Measurements from ENCODE around the gene TRPC6.

The TRPC6 gene

DNA sequence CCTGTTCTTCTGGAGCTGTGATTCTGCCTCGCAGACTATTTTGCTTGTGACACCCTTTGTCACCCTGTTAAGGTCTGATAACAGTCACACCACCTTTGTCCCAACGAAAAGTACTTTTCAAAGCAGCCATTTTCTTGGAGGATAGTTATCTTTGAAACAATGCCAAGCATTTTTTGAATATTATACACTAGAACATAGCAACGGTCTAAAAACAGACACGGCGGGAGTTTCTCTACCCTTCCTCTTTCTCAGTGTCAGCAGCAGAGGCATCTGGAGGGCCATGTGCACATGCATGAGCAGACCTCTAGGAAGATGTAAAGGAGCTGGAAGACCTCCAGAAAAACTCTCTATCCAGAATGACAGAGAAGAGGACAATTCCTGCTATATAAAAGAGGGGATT, 86.5 kb downstream of the TRPC6 start:
- Histone ChIP-seq H3K27ac (ENCODE audit: low read depth, low read length) (no peak overlapping the region), H3K9me2 (replicated peaks; ENCODE audit: insufficient read depth, low read length) (no peaks in the 10 kb centered on the region), H4K20me1 (ENCODE audit: low read depth, low read length) (no peaks in the 10 kb centered on the region), H3K27me3 (ENCODE audit: low read length) (no peaks in the 10 kb centered on the region), H3K4me2 (ENCODE audit: low read depth, low read length, poor library complexity, severe bottlenecking) (no peak overlapping the region), H3K79me2 (ENCODE audit: insufficient read depth, low read length) (no peaks in the 10 kb centered on the region), H3F3A (ENCODE audit: insufficient read depth) (no peaks in the 10 kb centered on the region), H3K36me3 (ENCODE audit: low read length) (no peaks in the 10 kb centered on the region), H3K9me3 (ENCODE audit: insufficient read depth, low read length) (no peaks in the 10 kb centered on the region), H3K4me3 (ENCODE audit: insufficient read depth, low read length, poor library complexity, severe bottlenecking) (no peak overlapping the region), H3K9ac (ENCODE audit: low read length) (no peak overlapping the region), H2AFZ (ENCODE audit: low read depth, low read length, severe bottlenecking) (no peak overlapping the region)
- TF ChIP-seq, protein P1, sequence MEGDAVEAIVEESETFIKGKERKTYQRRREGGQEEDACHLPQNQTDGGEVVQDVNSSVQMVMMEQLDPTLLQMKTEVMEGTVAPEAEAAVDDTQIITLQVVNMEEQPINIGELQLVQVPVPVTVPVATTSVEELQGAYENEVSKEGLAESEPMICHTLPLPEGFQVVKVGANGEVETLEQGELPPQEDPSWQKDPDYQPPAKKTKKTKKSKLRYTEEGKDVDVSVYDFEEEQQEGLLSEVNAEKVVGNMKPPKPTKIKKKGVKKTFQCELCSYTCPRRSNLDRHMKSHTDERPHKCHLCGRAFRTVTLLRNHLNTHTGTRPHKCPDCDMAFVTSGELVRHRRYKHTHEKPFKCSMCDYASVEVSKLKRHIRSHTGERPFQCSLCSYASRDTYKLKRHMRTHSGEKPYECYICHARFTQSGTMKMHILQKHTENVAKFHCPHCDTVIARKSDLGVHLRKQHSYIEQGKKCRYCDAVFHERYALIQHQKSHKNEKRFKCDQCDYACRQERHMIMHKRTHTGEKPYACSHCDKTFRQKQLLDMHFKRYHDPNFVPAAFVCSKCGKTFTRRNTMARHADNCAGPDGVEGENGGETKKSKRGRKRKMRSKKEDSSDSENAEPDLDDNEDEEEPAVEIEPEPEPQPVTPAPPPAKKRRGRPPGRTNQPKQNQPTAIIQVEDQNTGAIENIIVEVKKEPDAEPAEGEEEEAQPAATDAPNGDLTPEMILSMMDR (IDR thresholded peaks at IDR 0.05; ENCODE audit: insufficient read depth, low read length, poor library complexity, severe bottlenecking): no peak
- TF ChIP-seq EZH2phosphoT487 (conservative IDR thresholded peaks at IDR 0.05; ENCODE audit: low read length): no peak

DNA sequence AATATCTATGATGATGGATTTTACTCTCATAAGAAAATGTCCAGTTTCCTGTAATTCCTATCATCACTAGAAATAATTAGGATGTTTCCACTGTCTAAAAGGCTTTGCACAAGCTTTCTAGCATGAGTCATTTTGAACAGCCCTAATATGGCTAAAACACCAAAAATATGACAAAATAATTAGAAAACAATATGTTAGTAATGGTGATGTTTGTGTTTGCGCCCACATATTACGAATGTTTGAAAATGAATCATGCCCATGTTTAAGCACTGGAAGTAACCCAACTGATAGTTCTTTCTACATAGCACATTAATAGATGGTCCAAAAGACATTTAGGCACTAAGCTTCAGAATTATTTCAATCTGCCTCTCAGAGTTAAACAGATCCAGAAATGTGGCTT, 96.0 kb downstream of the TRPC6 start:
- Histone ChIP-seq H2AFZ (ENCODE audit: low read depth, low read length, severe bottlenecking) (no peak overlapping the region), H3F3A (ENCODE audit: insufficient read depth) (no peaks in the 10 kb centered on the region), H3K36me3 (ENCODE audit: low read length) (no peaks in the 10 kb centered on the region), H3K4me2 (ENCODE audit: low read depth, low read length, poor library complexity, severe bottlenecking) (no peak overlapping the region), H3K27me3 (ENCODE audit: low read length) (no peaks in the 10 kb centered on the region), H3K9me3 (ENCODE audit: insufficient read depth, low read length) (no peaks in the 10 kb centered on the region), H3K27ac (ENCODE audit: low read depth, low read length) (no peak overlapping the region), H3K9ac (ENCODE audit: low read length) (no peak overlapping the region), H4K20me1 (ENCODE audit: low read depth, low read length) (no peaks in the 10 kb centered on the region), H3K9me2 (replicated peaks; ENCODE audit: insufficient read depth, low read length) (no peaks in the 10 kb centered on the region), H3K4me3 (ENCODE audit: insufficient read depth, low read length, poor library complexity, severe bottlenecking) (no peak overlapping the region), H3K79me2 (ENCODE audit: insufficient read depth, low read length) (no peaks in the 10 kb centered on the region)
- TF ChIP-seq, protein P1 (IDR thresholded peaks at IDR 0.05; ENCODE audit: insufficient read depth, low read length, poor library complexity, severe bottlenecking): no peak
- TF ChIP-seq EZH2phosphoT487 (conservative IDR thresholded peaks at IDR 0.05; ENCODE audit: low read length): no peak

DNA sequence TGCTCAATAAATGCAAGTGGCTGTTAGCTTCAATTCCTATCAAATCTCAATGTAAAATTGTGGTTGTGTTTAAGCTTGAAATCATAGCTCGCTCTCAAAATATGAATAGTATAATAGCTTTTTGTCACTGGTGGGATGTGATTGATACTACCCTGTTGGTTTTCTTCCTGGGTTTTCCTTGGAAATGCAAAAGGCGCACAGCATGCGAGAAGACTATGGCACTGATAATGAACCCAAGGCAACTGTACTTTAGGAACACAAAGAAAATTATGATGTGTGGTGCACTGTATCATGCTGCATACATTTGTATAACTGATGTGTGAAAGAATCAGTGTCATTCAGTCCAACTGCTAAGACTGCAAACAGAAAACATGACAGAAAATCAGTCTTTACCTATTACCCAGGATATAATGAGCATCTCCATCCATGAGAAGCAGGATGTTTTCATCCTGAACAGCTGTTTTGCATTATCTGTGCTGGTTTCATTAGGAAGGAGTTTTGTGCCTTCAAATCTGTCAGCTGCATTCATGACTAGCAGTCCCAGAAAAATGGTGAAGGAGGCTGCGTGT, 101.2 kb downstream of the TRPC6 start:
- Histone ChIP-seq H3K9me2 (replicated peaks; ENCODE audit: insufficient read depth, low read length) (no peaks in the 10 kb centered on the region), H3K4me2 (ENCODE audit: low read depth, low read length, poor library complexity, severe bottlenecking) (no peak overlapping the region), H3K27me3 (ENCODE audit: low read length) (no peaks in the 10 kb centered on the region), H3K9me3 (ENCODE audit: insufficient read depth, low read length) (no peaks in the 10 kb centered on the region), H4K20me1 (ENCODE audit: low read depth, low read length) (no peaks in the 10 kb centered on the region), H2AFZ (ENCODE audit: low read depth, low read length, severe bottlenecking) (no peak overlapping the region), H3K9ac (ENCODE audit: low read length) (no peak overlapping the region), H3F3A (ENCODE audit: insufficient read depth) (no peaks in the 10 kb centered on the region), H3K4me3 (ENCODE audit: insufficient read depth, low read length, poor library complexity, severe bottlenecking) (no peak overlapping the region), H3K36me3 (ENCODE audit: low read length) (no peaks in the 10 kb centered on the region), H3K79me2 (ENCODE audit: insufficient read depth, low read length) (no peaks in the 10 kb centered on the region), H3K27ac (ENCODE audit: low read depth, low read length) (no peak overlapping the region)
- no peak for TF ChIP-seq EZH2phosphoT487 (conservative IDR thresholded peaks at IDR 0.05; ENCODE audit: low read length)
- TF ChIP-seq, protein P1 (IDR thresholded peaks at IDR 0.05; ENCODE audit: insufficient read depth, low read length, poor library complexity, severe bottlenecking): no peak
